NCI-H2107 treated with DMSO at 0.1 percent for 48 hours (cell line): ENCODE measurements around the gene CEP57L1.
A peak's percentile ranks its signal among the peaks of the same experiment; 100 is the strongest.
"Not testable (repeated sequence)": the region's sequence is repeated elsewhere in the genome, so short reads cannot be mapped to it uniquely, and the experiment has no call there.

Source experiments
- DNase-seq: peaks from one replicate; lab custom pipeline; 2025; ENCODE audit not compliant: unreplicated experiment; lab: John Stamatoyannopoulos, UW

CEP57L1 gene

DNA sequence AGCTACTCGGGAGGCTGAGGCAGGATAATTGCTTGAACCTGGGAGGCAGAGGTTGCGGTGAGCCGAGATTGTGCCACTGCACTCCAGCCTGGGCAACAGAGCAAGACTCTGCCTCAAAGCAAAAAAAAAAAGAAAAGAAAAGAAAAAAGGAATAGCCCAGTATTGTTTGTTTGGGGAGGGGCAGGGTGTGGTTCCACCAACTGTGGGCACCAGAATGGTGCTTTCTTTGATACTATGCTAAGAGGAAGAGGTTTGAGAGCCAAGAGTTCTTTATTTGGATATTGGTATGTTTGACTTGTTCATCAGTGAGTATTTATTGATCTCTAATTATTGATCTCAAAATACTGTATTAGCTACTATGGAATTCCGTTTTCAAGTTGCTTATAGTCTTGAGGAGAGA is 72.3 kb downstream of the CEP57L1 start:
- DNase-seq: no peak

DNA sequence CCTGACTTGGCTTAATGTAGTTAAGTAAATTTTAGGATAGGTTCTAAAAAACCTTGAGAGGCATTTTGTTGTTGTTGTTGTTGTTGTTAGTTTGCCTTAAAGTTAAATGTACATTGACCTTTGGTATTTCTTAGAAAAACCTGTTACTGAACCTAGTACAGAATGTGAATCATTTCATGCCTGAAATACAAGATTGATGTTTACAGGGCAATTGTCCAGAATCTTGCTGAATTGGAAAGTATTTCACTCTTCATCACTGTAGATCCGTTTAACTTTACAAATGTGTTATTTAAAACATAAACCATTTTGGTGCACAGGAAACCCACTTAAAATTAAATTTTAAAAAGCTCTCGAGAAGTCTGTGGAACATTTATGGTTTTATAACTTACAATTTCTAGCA is 75.0 kb downstream of the CEP57L1 start:
- DNase-seq: no peak

DNA sequence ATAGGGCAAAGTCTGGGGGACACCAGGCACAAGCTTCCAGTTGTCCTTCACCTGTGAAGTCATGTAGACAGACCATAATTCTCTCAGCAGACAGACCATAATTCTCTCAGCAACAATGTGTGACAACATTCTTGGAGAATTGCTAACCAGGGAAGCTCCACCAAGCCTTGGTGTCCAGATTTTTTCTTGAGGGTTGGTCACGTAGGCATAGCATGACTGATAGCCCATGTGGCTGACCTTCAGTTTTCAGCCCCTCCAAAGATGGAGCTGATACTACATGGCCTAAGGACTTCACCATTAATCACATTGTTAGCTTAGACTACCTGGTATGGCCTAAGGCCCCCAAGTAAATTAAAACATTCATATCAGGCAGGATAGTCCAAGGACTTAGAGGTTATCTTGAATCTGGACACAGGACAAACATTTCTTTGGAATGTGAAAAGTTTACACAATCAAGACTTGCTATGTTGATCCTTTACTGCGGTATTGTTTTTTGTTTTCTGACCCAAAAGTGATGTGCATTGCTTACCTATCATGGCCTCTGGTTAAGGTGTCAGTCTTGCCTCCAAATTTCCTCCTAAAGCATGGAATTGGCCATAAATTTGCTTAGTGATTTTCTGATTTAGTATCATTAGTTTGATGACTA is 76.9 kb downstream of the CEP57L1 start:
- no peak for DNase-seq

DNA sequence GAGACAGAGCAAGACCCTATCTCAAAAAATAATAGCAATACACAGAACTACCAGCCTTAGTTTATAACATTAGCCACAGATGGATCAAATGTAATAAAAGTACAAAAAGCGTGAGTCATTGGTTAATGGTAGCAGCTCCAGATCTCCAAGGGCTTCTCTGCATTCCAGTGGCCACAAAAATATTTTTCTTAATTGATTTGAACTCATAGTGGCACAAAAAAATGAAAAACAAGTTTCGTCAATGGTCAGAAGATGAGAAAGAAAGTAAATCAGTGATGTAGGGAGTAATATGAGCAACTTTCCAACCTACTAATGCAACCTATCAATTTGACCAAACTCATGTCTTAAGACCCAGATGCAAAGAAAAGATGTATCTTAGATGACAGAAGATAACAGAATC is 79.6 kb downstream of the CEP57L1 start:
- DNase-seq: no peak

DNA sequence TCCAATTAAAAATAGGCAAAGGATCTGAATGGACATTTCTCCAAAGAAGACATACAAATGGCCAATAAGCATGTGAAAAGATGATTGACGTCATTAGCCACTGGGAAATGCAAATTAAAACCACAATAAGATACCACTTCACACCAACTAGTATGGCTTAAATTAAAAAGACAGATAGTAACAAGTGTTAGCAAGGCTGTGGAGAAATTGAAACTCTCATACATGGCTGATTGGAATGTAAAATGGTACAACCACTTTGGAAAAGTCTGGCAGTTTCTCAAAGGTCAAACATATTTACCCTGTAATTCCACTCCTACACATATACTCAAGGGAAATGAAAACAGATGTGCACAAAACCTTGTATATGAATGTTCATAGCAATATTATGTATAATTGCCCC is 83.6 kb downstream of the CEP57L1 start:
- DNase-seq: no peak

DNA sequence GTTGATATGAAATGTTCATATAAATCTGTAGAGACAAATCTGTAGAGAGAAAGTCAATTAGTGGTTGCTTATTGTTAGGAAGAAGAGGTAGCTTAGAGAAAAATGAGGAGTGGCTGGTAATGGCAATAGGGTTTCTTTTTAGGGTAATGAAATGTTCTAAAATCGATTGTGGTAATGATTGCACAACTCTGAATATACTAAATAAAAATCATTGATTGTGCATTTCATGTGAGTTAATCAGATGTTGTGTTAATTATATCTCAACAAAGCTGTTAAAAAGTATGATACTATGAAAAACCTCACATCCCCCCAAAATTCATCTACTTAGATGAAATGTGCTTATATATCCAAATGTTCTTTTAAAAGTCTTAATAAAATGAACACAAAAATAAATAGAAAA is 84.2 kb downstream of the CEP57L1 start:
- DNase-seq: no peak

DNA sequence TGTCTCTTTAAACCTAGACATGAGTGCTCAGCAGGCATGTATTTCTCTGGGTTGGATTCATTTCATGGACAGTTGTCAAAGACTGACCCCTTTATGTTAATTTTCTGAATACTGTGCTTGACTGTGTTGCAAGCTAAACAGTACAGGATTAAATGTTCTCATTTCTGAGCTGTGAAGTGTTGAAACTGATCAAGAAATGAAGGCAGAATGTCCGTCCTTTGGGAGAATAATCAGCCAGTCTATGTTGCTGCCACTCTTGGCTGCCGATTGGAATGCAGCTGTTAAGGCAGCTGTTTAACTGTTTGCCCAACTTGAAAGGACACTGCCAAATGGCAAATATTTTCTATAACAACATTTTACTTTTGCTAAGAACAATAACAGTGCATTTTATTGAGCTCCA is 87.3 kb downstream of the CEP57L1 start:
- no peak for DNase-seq

DNA sequence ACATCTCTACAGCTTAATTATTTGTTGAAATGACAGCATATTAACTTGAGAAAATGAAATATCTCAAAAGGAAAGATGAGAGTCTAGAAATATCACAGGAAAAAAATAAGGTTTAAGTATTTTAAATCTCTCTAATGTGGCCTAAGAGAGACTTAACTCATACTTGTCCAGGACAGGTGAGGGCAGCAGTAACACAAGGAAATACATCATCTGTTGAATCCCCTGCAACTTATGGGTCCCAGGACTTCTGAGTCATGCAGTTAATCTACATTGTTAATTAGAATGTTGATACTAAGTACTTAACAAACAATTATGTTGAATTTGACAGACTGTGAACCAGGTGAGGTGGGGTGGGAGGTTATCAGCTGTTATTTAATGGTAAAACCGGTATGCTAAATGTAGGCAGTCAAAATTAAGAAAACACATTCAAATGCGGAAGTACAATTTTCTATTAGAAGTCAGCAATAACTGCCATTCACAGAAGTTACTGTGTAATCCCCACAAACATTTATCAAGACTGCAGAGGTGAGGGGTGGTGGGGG is 87.9 kb downstream of the CEP57L1 start:
- DNase-seq: no peak

DNA sequence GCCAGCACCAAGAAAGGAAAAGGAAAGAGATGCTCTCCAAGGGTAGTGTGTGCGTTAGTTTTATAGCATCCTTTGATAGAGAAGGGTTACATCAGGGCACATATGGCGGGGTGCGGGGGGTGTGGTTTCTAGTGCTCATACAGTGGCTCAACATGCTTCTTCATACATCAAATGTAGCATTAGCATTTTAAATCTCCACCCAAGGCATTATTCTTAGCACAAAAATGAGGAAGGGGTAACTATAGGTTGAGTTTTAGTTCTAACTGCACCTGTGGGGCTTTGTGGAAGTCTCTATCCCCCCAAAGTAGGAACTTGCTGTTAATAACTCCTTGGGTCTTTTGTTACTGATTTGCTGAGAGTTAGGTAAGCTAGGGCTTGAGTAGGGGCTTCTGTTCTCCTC is 89.3 kb downstream of the CEP57L1 start:
- DNase-seq: no peak

DNA sequence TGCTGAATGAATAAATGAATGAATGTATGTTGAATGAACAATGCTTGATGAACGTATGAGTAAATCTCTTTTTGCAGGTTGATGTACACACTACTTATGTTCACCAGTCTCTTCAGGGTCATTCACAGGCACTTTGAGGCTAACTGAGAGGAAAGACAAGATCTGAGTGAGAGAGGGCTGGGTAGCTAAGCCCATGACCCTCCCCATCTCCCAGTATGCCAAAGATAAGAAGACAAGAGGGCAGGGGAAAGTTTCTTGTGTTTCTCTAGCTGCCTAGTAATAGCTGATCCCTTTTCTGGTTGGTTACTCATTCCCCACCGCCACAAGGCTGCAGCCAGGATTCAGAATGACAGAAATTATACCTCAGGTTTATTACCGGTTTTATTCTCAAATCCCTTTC is 90.7 kb downstream of the CEP57L1 start:
- no peak for DNase-seq

DNA sequence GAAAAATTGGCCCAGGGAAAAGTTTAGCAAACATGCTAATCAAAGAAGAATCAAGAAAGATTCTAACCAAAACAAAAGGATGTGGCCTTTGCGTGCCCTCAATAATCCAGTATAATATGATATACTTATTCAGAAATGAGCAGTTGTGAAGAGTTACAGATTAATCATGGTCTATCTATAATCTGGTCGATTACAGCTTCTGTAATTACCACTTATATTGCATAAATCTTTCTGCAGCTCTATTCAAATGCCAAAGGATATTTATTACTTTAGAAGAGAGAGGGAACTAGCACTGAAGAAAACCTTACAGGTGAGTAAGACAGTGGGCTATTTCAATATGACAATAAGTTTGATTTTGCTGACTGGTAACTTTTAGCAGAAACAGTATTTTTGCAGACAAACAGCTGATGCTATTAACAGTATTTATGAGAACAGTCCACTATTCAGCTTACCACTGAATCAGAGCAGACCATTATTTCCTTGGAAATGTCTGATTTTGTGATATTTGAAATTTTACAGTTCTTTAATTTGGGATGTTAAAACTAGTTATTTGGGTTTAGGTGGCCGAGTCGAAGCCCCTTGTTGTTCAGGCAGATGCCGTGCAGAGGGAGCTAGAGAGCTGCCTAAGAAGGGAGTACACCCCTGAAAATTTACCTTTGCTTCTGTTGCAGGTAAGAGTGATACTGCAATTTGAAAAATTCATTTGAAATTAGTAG is 92.2 kb downstream of the CEP57L1 start:
- DNase-seq: peak; percentile 64

DNA sequence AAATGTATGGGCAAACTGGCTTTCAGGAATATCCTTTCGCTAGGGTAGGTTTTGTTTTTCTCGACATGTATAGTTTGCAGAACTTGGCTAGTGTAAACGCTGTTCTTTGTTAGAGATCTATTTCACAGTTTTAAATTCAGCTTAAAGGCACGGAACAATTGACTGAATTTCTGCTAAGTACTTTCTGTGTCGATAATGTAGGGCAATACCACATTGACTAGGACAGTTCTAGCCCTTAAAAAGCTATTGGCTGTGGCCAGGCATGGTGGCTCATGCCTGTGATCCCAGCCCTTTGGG is 92.8 kb downstream of the CEP57L1 start:
- no peak for DNase-seq

DNA sequence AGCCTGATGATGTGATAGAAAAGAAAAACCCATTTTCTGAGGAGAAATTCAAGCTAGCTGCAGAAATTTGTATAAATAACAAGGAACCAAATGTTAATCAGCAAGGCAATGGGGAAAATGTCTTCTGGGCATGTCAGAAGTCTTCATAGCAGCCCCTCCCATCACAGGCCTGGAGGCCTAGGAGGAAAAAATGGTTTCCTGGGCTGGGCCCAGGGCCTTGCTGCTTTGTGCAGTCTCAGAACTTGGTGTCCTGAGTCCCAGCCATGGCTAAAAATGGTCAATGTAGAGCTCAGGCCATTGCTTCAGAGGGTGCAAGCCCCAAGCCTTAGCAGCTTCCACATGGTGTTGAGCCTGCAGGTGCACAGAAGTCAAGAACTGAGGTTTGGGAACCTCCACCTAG is 96.1 kb downstream of the CEP57L1 start:
- DNase-seq: not testable (repeated sequence)

DNA sequence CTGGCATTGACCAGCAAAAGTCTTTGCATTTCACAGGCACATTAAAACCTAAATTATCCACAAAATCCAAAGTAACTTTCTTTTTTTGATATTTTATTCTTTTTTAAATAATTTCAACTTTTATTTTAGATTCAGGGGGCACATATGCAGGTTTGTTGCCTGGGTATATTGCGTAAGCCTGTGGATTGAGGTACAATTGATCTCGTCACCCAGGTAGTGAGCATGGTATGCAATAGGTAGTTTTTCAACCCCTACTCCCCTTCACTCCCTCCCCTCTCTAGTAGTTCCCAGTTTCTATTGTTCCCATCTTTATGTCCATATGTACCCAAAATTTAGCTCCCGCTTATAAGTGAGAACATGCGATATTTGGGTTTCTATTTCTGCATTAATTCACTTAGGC is 97.6 kb downstream of the CEP57L1 start:
- no peak for DNase-seq

DNA sequence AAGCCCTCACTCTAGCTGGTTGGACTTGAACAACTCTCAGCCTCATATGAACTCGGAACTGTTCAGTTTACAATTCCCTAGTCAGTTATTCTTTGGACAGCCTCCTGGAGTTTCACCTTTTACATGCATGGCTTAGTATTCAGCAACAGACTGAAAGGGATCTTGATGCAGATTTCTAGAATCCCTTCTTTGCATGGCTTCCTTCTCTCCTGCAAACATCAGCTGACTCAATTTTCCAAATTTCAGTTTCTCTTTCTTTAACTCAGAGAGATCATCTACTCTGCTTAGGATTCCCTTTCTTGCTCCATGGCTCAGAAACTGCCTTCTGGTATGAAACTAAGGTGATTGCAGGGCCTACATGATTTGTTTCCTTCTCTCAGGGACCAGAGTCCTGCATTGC is 99.6 kb downstream of the CEP57L1 start:
- no peak for DNase-seq

DNA sequence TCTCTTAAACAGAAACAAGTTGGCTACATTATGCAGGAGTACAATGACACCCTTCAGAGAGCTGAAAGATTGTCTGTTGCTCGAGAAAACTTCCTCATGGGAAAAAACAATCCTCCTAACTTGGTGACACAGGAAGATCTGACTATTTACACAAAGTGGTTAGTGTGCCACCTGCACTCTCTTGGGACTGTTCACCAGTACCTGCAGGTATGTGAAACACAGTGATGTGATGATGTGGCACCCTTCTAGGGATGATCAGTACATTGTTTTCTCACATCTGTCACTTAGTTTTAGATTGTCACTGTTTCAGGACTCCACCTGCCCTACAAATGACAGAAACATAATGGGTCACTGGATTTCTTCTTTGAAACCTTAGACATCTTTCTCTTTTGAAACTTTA is 101.8 kb downstream of the CEP57L1 start:
- DNase-seq: no peak

DNA sequence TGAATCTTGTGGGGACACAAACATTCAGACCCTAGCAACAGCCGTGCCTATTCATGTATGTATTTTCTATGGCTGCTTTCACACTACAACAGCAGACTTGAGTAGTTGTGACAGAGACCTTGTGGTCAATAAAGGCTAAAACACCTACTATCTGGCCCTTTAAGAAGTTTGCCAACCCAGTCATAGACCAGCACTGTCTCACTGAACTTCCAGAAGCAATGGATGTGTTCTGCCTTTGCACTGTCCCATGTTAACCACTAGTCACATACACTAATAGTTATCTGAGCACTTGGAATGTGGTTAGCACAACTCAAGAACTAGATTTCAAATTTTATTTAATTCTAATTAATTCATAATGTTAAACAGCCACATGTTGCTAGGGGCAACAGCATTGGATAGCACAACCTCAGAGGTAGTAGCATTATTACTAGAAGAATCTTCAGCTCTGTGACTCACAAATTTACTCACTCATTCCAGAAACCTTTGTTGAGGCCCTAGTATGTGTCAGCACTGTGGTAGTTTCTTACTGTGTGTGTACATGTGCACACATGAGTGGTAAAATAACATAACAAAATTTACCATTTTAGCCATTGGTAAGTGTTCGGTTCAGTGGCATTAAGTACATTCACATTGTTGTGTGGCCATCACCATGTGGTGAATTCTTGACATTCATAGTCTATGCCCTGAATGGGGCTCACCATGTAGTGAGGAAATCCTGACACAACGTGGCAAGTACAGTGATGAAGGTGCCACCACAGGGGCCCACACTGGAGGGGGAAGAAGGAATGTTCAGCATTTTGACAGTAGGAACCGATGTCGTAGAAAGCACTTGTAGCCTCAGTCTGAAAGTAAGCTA is 107.3 kb downstream of the CEP57L1 start:
- DNase-seq: no peak

DNA sequence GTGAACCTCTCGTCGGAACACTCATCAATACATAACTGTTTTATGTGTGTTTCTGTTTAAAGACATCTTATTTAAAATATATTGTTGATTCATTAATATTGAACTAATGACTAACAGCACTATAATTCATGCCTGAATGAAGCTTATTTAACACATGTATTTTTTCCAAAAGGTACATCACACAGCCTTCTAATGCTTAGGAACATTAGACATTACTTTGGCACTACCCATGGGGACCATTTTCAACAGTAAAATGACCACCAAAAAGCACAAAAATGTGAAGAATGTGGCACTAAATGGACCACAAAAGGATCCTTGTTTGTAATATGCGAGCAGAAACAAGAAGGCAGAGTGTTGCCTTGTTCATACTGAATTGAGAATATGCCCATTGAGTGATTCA is 109.2 kb downstream of the CEP57L1 start:
- DNase-seq: no peak

DNA sequence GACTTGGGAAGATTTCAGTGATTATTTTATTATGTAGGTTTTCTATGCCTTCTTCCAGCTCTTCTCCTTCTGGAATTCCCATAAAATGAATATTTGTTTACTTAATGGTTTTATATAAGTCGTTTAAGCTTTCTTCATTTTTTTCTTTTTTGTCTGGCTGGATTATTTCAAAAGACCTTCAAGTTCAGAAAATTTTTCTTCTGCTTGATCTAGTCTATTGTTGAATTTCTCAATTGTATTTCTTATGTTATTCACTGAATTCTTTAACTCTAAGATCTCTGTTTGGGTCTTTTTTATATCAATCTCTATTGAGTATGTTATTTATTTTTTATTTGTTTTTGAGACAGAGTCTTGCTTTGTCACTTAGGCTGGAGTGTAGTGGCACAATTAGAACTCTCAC is 117.4 kb downstream of the CEP57L1 start:
- no peak for DNase-seq
